OCI-M2 (cell line): ENCODE data around the gene OR10R2.
A peak's percentile ranks its signal among the peaks of the same experiment; 100 is the strongest.
"Not testable (repeated sequence)": the region's sequence is repeated elsewhere in the genome, so short reads cannot be mapped to it uniquely, and the experiment has no call there.

Experiments used
- DNase-seq: peaks from one replicate; lab custom pipeline; 2025; ENCODE audit not compliant: unreplicated experiment; lab: John Stamatoyannopoulos, UW

Gene OR10R2, protein sequence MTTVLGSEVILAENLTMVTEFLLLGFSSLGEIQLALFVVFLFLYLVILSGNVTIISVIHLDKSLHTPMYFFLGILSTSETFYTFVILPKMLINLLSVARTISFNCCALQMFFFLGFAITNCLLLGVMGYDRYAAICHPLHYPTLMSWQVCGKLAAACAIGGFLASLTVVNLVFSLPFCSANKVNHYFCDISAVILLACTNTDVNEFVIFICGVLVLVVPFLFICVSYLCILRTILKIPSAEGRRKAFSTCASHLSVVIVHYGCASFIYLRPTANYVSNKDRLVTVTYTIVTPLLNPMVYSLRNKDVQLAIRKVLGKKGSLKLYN

DNA sequence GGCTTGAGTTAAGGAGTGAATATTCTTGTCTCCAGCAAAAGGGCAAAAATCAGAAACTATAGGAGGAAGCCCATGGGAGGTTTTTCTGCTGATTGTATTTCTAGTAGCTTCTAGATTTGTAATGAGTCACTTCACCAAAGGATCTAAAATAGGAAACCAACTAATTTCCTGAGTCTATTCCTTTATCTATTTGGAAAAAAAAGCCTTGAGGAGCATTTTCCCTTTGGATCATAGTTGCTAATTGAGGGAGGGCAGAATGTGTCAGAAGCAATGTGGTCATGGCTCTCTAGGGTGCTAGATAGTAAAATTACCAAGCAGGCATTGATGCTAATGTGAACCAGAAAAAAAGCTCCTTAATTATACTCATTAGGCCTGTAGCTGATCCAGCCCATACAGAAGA is at the start of gene OR10R2:
OR10R2 (plus strand) TSS at position 301 of the 400 bp plus-strand sequence. CDS start 106 bp downstream, outside the sequence.
- no peak for DNase-seq

DNA sequence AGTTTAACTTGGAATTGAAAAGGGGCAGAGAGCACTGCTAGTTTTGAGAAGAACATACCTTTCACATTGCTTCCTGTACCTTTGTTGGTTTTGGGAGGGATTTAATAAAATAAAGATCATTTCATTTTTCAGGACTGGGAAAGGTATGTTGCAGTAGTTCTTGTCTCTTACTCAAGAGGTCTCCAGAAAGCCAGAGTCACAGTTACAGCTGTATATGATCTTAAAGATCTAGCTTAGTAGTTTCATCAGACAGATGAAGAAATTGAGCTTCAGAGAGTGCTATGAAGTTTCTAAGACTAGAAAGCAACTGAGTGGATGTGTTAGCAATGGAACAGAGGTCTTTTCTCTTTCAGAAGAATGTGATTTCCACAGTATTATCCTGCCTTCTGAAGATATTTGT is 47.0 kb upstream of the OR10R2 start:
- no peak for DNase-seq

DNA sequence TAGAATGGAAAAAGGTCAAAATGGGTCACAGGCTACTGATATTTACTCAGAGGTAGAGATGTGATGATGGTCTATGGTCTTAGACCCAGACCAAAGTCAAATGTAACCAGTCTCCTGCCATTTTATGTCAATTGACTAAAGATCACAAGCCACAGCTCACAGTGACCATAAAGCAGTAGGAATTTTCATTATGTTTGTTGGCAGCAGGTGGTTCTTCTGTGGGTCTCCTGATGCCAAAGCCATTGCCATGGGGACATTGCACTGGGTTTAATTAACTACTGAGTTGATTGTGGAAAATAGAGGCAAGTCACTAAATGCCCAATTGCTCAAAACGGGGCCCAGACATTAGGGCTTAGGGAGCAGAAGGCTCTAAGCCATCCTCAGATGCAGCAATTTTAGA is 45.9 kb upstream of the OR10R2 start, which contains the start of gene OR10K2:
OR10K2 (minus strand) TSS at position 101 of the 400 bp plus-strand sequence. CDS start 5,371 bp downstream, outside the sequence.
- no peak for DNase-seq

DNA sequence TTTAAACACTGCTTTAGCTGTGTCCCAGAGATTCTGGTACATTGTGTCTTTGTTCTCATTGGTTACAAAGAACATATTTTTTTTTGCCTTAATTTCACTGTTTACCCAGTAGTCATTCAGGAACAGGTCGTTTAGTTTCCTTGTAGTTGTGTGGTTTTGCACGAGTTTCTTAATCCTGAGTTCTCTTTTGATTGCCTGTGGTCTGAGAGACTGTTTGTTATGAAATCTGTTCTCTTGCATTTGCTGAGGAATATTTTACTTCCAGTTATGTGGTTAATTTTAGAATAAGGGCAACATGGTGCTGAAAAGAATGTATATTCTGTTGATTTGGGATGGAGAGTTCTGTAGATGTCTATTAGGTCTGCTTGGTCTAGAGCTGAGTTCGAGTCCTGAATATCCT is 41.9 kb upstream of the OR10R2 start:
- DNase-seq, result not testable (repeated sequence)

DNA sequence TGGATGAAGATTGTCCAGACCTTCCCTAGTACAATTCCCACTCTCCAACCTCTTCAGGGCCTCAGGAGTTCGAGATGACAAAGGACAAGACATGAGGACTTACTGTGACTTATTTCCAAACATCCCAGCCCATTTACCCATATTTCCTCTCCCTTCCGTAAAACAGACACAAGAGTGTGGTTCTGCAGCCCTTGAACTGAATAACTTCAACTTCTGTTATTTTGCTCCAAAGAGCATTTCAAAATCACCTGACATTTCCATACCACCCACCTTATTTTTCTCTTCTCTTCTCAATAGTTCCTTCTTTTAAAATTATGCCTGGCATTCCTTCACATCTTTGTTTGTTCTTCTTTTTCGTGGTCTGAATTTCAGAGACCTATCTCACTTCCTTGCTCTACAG is 37.3 kb upstream of the OR10R2 start:
- DNase-seq, result no peak

DNA sequence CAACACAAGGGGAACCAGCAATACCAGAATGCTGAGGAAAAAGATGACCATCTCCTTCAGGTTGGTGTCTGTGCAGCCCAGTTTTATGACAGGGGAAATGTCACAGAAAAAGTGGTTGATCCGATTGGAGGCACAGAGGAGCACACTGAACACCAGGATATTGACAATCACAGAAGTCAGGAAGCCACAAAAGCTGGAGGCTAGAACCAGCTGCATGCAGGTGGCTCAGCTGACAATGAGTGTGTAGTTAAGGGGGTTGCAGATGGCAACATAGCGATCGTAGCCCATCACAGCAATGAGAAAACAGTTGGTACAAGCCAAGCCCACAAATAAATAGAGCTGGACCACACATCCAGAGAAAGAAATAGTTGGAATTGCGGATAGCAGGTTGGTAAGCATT is 26.6 kb upstream of the OR10R2 start:
- no peak for DNase-seq

DNA sequence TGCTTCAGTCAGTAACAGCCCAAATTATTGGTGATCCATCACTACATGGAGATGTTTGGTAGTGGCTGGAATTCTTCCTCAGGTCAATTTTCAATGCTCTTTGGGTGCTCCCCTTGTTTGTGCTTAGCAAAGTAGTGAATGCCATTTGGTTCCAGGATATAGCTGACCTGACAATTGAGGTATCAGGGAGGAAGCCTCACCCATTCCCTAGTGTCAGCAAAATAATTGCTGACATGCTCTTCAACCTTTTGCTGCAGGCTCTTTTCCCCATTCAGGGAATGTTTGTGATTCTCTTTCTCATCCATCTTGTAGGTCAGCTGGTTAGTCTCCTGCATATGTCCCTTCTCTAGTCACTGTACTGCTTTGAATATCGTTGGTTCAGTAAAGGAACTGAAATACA is 17.5 kb upstream of the OR10R2 start:
- no peak for DNase-seq

DNA sequence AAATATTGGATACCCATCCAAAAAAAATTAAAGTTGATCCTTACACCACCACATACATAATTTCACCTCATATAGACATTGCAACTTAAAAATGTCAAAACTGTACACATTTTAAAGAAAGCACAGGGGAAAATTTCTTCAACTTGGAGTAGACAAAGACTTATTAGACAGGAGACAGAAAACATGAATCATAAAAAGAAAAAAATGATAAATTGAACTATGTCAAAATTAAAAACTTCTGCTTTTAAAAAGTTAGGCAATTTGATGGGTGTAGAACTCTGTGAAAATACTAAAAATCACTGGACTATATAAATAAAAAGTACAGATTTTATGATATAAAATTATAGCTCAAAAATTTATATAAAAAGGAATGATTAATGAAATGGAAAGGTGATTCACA is 14.8 kb upstream of the OR10R2 start:
- DNase-seq, result no peak

DNA sequence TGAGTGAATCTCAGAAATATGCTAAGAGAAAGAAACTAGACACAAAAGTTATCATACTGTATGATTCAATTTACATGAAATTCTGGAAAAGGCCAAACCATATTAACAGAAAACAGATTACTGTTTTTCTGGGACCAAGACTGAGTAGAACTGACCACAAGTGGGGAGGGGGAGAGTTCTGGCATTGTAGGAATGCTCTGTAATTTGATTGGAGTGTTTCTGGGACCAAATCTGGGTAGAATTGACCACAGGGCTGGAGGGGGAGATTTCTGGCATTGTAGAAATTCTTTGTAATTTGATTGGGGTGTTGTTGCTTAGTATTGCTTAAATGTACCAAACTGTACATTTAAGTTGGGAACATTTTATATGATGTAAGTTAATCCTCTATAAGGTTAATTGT is 13.8 kb upstream of the OR10R2 start:
- no peak for DNase-seq

DNA sequence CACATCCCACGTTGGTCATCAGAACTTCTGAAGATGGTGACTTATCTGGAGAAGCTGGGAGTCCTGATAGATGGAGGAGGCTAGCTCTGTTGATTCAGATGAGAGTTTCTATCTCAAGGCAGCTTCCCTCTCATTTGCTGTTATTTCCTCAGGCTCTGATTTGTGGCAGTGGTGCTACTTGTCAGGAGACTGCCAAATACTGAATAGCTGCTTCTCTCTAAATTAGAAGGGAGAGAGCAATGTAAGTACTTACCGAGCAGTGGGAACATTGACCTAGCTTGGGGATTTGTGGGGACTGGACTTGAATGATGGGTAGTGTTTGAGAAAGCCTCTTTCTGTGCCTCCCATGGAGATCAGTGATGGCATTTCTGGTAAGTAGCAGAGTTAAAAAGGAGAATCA is 10.5 kb upstream of the OR10R2 start, which contains the start of gene OR10K1:
OR10K1 (plus strand) TSS at position 301 of the 400 bp plus-strand sequence. CDS start 3,728 bp downstream, outside the sequence.
- no peak for DNase-seq

DNA sequence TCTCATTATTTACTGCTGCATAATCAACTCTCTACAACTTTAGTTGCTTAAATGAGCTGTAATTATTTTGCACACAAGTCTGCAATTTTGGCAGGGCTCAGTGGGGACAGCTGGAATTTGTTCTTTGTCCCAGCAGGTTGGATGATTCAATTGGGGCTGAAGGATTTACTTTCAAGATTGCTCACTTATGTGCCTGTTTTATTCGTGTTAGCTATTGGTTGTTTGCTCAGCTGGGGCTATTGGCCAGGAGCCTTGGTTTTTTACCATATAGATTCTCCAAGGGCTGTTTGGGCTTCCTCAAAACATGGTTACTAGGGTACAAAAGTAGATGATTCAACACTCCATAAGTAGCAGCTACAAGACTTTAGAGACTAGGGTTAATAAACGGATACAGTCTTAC is 13.4 kb downstream of the OR10R2 start:
- DNase-seq, result no peak

DNA sequence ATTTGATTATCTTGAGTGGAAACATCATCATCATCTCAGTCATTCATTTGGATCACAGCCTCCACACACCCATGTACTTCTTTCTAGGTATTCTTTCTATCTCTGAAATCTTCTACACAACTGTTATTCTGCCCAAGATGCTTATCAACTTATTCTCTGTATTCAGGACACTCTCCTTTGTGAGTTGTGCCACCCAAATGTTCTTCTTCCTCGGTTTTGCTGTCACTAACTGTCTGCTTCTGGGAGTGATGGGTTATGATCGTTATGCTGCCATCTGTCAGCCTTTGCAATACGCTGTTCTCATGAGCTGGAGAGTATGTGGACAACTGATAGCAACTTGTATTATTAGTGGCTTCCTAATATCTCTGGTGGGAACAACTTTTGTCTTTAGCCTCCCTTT is 19.3 kb downstream of the OR10R2 start:
- DNase-seq, result no peak

DNA sequence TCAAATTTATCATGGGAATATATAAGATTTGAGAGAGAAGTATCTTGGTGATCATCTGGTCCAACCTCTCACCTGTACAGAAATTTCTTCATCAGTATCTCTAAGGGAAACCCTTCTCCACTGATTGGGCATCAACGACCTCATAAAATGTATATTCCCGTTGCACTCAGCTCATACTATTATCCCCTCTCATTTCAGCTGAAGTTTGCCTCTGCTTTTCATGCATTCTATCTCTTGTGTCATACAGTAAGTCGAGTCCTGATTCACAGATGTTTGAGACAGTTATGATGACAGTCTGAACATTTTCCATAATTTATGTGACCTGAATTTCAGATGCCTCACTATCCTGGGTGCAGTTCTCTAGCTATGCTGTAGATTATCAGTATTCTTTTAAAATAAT is 21.0 kb downstream of the OR10R2 start:
- DNase-seq, result no peak

DNA sequence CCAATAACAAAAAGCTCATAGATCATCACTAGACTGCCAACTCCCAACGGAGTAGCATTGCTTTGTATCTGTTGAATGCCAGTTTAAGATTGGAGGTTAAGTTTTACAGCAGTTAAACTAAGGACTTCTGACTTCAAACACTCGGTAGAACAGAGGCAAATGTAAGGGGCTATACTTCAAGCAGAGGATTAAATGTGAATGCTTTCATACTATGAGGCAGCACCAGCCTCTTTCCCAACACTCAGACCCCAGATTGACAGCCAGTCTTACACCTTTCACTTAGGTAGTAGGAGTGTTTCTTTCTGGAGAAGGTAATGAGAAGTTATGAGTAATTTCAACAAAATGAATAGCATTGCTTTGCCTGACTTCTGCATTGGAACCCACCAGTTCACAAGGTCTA is 22.8 kb downstream of the OR10R2 start:
- DNase-seq, result no peak

DNA sequence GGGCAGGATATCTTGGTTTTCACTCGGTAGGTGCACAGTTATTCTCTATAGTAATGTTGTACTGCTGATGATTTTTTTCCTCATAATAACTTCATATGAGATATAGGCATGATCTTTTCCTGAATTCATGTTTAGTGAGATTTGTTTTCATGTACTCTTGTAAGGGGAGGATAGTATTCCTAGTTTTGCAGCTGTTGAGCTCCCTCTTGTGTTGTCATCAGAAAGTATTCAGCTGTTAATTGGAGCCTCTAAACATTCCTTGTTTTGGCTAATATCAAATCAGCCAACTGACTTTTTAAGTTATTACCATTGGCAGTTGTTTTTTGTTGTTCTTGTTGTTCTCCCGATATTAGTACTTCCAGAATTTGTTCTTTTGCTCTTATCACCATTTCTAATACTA is 24.4 kb downstream of the OR10R2 start:
- peak; percentile 15 for DNase-seq

DNA sequence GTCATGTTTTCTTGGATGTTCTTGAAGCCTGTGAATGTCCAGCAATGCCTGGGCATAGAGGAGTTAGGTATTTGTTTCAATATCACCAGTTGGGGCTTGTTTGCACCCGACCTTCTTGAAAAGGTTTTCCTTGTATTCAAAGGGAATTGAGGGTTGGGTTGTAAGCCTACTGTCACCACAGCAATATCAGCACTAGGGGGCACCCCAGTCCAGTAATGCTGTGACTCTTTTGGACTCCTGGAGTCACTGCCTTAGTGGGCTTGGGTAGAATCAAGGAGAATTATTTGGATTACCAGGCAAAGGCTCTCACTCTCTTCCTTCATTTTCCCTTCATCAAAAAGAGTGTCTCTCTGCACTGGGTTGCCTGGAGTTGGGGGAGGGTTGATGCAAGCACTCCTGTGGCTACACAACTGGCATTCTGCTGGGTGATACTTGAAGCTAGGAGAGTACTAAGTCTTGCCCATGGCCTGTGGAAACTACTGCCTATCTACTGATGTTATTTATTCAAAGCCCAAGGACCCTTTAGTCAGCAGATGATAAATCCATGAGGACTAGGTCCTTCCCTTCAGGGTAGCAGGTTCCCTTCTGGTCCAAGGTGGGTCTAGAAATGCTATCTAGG is 34.5 kb downstream of the OR10R2 start:
- DNase-seq, result no peak

DNA sequence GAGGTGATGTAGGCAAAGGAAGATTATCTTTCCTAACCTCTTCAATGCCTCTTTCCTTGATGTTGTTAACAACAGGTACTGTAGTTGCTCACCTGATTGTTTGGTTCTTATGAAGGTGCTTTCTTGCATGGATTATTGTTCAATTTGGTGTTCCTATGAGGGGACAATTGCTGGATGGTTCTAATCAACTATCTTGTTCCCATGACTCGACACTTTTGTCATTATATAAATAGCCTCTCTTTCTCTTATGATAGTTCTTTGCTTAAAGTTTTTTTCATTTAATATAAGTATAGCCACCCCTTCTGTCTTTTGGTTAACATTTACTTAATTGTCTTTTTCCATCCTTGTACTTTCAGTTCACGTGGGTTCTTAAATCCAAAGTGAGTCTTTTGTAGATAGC is 35.5 kb downstream of the OR10R2 start:
- DNase-seq, result no peak

DNA sequence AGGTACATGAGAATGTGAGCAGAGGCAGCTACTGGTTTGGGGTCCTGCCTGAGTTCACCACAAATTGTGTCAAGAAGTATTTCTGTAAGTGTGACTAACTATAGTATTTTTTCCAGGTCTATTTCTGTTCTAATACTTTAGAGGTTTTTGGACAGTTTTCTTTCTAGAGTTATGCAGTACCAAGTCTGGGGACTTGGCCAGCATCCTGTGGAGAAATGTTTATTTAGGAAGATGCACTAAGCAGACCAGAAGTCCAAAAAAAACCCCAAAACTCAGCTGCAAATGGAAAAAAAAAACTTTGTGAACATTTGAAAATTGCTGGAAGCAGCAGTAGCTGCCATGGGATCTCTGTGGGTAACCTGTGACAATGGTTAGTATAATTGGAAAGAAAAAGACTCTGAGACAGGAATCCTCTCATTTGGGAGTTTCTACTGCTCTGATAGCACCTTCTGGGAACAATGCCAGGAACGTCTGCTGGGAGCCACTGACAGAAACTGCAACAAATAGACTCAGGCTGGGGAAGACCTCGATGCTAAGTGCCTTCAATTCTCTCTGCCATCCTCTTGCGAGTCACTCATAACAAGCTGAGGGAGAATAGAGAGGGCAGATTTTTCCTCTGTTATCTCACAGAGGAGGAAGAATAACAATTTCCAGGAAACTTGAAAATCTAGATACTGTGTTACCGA is 37.6 kb downstream of the OR10R2 start:
- DNase-seq, result no peak

DNA sequence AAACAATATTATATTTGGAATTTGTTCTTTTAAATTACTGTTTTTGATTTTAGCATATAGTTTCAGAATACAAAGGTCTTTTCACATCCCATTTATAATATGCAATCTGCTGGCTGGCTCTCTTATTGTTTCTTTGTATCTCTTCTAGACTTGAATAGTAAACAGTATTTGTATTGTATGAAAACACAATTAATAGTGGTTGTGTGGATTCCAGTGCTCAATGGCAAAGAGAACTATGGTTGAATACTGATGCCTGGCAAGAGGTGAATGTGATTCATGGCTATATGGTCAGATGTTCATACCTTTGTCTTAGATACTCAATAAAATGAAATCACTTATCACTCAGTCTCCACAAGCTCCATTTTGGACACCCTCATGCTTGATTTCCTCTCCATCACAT is 44.9 kb downstream of the OR10R2 start:
- DNase-seq, result no peak

DNA sequence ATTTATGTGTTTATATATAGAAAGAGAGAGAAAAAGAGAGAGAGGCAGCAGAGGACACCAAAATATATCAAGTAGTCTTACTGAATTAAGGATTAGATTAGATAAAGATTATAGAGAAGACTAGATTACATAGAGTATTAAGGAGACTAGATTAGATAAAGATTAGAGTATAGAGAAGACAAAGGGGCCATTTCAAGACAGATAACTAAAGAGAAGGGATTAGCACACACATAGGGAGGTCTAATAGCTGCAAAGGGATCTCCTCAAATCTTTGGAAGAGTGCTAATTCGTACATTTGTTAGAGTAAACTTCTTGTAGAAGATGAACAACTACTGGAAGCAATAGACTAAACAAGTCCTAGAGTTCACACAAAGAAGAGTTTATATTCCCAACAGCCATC is 48.0 kb downstream of the OR10R2 start:
- DNase-seq, result no peak

DNA sequence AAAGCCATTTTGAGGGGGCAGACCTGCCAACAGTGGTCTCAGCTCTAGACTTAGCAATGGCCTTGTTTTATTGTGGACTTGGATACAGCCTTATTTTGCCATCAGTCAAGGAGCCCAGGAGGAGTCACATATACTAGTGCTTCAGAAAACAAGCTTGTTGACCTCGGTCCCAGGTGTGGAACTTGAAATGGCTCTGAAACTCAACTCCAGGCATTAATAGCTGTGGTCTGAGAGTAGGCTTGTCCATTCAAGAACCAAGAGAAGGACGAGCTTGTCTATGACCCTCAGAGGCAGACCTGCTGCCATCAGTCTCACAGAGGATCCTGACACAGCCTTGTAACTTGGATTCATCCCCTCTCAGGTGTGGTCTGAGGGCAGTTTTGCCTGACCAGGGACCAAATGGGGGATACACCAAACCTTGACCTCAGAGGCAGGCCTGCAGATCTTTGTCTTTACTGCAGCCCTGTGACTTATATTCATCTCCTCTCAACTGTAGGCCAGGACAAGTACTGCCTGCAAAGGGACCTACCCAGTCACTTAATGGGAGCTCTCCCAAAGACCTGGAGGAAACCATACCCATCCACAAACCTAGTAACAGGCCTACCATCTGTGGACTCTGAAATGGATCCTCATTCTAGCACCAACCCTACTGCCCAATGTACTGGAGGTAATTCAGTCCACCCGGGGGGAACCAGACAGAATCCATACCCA is 49.1 kb downstream of the OR10R2 start:
- DNase-seq, result no peak
